ENCODE measurements around the gene NUDT14. TPM values are rescaled to one million over a fixed set of nuclear protein-coding genes. Genes with fewer than 3 reads are reported as not detected.

Gene NUDT14
- total RNA-seq, 4 donors from 2014 or later: 8.0 to 20.2 (median 13.2) TPM

Small RNA genes within 50 kb of the gene (small RNA-seq; reads per million reads assigned to genes)
- gene MIR6765: not detected

Other genes with a start within 250 kb of the NUDT14 start
- gene AHNAK2, start 202.9 kb downstream of the NUDT14 start, total RNA-seq: 10 to 100 TPM; 36.9 to 77.5 (median 43.9) TPM
- gene CLBA1, start 195.5 kb downstream of the NUDT14 start, total RNA-seq: 1 to 10 TPM; 1.4 to 7.9 (median 3.6) TPM
- 1 to 10 TPM; 4.0 to 6.6 (median 6.3) TPM for gene CDCA4, start 160.2 kb downstream of the NUDT14 start, total RNA-seq
- gene GPR132, start 115.9 kb downstream of the NUDT14 start, total RNA-seq: 1 to 10 TPM; 1.3 to 5.5 (median 3.3) TPM
- gene JAG2, start 12.5 kb downstream of the NUDT14 start, total RNA-seq: 10 to 100 TPM in 1 of 4 donors, 1 to 10 TPM in 3; 2.5 to 16.2 (median 4.9) TPM
- 100 to 1,000 TPM in 2 of 4 donors, 10 to 100 TPM in 2; 55.4 to 229 (median 79.0) TPM for gene BTBD6, start 67.2 kb upstream of the NUDT14 start, total RNA-seq
- 10 to 100 TPM; 19.7 to 76.1 (median 22.5) TPM for gene BRF1, start 119.7 kb upstream of the NUDT14 start, total RNA-seq
- 100 to 1,000 TPM in 1 of 4 donors, 10 to 100 TPM in 3; 37.2 to 124 (median 57.8) TPM for gene PACS2, start 133.4 kb upstream of the NUDT14 start, total RNA-seq
- gene TEX22, start 217.2 kb upstream of the NUDT14 start, total RNA-seq: 1 to 10 TPM in 1 of 4 donors, not detected in 3; 1.3 TPM
- 10 to 100 TPM; 34.3 to 75.0 (median 49.2) TPM for gene MTA1, start 238.5 kb upstream of the NUDT14 start, total RNA-seq